Ovary (tissue), 3 donors: ENCODE results near the gene CDKL1.

Source experiments
- EP300 ChIP-seq: sonication (generic); formaldehyde crosslinking; IDR thresholded peaks from one replicate; pipeline ENCODE4 v1.6.1; 2017; ENCODE audit warnings: antibody characterized with exemption
- POLR2A ChIP-seq: fragments of 450-650 bp; IDR thresholded peaks from one replicate; pipeline ENCODE4 v1.6.1; 2017; ENCODE audit warnings: antibody characterized with exemption, mild to moderate bottlenecking, moderate library complexity
- TF ChIP-seq, protein P1 (sequence below), 3 donors: fragments of 450-650 bp in 2 of 3; fragments of 200-600 bp in 1 of 3; IDR thresholded peaks; one replicate each; pipeline versions ENCODE4 v1.5.1 to v1.8.0; 2016 to 2022; ENCODE audit warnings: antibody characterized with exemption in 3 of 3, mild to moderate bottlenecking in 1 of 3
- donor health status: DM: no; HTN: no; CAD: no.

DNA sequence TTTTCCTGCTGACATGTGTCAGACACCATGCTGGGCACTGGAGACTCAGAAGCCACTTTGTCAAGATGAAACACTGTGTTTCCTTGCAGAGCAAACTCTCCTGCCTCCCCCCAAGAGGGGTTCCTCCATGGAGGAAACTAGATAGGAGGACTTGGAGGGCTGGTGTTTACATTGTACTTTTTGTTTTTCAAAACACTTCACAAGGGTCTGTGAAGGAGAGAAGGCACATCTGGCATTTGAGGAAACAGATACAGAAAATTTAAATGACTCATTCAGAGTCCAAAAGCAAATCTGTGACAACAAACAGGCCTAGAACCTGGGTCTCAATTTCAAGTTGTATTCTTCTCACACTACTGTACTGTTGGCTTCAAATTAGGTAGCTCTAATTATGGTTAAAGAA is 6.7 kb upstream of the CDKL1 start:
- TF ChIP-seq, protein P1, sequence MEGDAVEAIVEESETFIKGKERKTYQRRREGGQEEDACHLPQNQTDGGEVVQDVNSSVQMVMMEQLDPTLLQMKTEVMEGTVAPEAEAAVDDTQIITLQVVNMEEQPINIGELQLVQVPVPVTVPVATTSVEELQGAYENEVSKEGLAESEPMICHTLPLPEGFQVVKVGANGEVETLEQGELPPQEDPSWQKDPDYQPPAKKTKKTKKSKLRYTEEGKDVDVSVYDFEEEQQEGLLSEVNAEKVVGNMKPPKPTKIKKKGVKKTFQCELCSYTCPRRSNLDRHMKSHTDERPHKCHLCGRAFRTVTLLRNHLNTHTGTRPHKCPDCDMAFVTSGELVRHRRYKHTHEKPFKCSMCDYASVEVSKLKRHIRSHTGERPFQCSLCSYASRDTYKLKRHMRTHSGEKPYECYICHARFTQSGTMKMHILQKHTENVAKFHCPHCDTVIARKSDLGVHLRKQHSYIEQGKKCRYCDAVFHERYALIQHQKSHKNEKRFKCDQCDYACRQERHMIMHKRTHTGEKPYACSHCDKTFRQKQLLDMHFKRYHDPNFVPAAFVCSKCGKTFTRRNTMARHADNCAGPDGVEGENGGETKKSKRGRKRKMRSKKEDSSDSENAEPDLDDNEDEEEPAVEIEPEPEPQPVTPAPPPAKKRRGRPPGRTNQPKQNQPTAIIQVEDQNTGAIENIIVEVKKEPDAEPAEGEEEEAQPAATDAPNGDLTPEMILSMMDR (IDR thresholded peaks at IDR 0.05), result no peak
- TF ChIP-seq POLR2A (no peak), EP300 (no peak)
